ENCODE measurements around the gene EFNB2. TPM values are rescaled to one million over a fixed set of nuclear protein-coding genes. Genes with fewer than 3 reads are reported as not detected.

Gene EFNB2
- total and polyA plus RNA-seq, 2 of the 13 experiments (the other 11 are each of a cell fraction or from before 2014, with no cell fraction given) = 0.11 to 0.20 TPM

- ChIA-PET POLR2A (no interaction called here), CTCF (ENCODE audit: low intra/inter-chr PET ratio, low total read pairs) (no interaction called here)
- in situ Hi-C loops (cut with HindIII; ENCODE audit: extremely low pct_ligation_motif_present, low pct_unique_long_range_greater_than_20kb) = no loop called here
Observed at GRCh38 chr13:106515635-106516254, 19.7 kb downstream of the EFNB2 start.

More at GRCh38 chr13:106515635-106516254, 19.7 kb downstream of the EFNB2 start:
- Histone ChIP-seq H3K9ac (ENCODE audit: insufficient read depth, low read depth, low read length) (no peak overlapping the region), H2AFZ (ENCODE audit: low read length) (no peak overlapping the region), H3K79me2 (ENCODE audit: insufficient read depth, low read length) (no peaks in the 10 kb centered on the region), H3K4me2 (ENCODE audit: low read depth, low read length) (no peak overlapping the region), H3K27me3 (ENCODE audit: control insufficient read depth in 1 of 2, insufficient read depth in 2 of 2, low read length in 2 of 2) (no peaks in the 10 kb centered on the region), H3K4me3 (replicated peaks in 1 of 3; ENCODE audit: insufficient read depth in 1 of 3, low read depth in 2 of 3, low read length in 3 of 3) (no peak overlapping the region), H4K20me1 (ENCODE audit: insufficient read depth, low read length) (no peaks in the 10 kb centered on the region), H3K36me3 (replicated peaks in 1 of 2; ENCODE audit: control insufficient read depth in 1 of 2, insufficient read depth in 2 of 2, low read length in 2 of 2) (no peaks in the 10 kb centered on the region), H3K9me3 (ENCODE audit: low read length) (no peaks in the 10 kb centered on the region), H3K27ac (ENCODE audit: extremely low read length, insufficient read depth, low read length) (no peak overlapping the region), H3K4me1 (ENCODE audit: insufficient read depth, low read length) (no peaks in the 10 kb centered on the region)
- WGBS (ENCODE audit: low lambda C conversion rate) = 26% methylated on average over 5 of the region's 5 CpGs
- ATAC-seq = no peak
- intact Hi-C loops (cut with micrococcal nuclease; ENCODE audit: unreplicated experiment) = no loop called here
- TF ChIP-seq ZFP1 (CRISPR knock-in tag; IDR thresholded peaks at IDR 0.05) (no peak), ZBTB8A (CRISPR knock-in tag; IDR thresholded peaks at IDR 0.05; ENCODE audit: borderline replicate concordance, low read depth) (no peak), GATAD2A (CRISPR knock-in tag; IDR thresholded peaks at IDR 0.05) (no peak), YEATS4 (CRISPR knock-in tag; IDR thresholded peaks at IDR 0.05; ENCODE audit: borderline replicate concordance) (no peak), ZKSCAN5 (CRISPR knock-in tag; IDR thresholded peaks at IDR 0.05) (no peak), ZNF367 (CRISPR knock-in tag; IDR thresholded peaks at IDR 0.05; ENCODE audit: borderline replicate concordance) (no peak), ZBTB14 (CRISPR knock-in tag; IDR thresholded peaks at IDR 0.05) (no peak), ZNF615 (CRISPR knock-in tag; IDR thresholded peaks at IDR 0.05; ENCODE audit: borderline replicate concordance) (no peak), ZNF549 (CRISPR knock-in tag; IDR thresholded peaks at IDR 0.05) (no peak), HES4 (CRISPR knock-in tag; IDR thresholded peaks at IDR 0.05; ENCODE audit: borderline replicate concordance) (no peak), SOX6 (IDR thresholded peaks at IDR 0.05) (no peak), SOX6 (CRISPR knock-in tag; IDR thresholded peaks at IDR 0.05) (no peak), ATF7-NPFF (CRISPR knock-in tag; IDR thresholded peaks at IDR 0.05; ENCODE audit: low read depth) (no peak), KAT8 (CRISPR knock-in tag; IDR thresholded peaks at IDR 0.05) (no peak)
- BruUV-seq (replicated peaks) = no TSS peak
- no peak for DNase-seq (ENCODE audit: low spot score)
- FAIRE-seq = no peak
